ENCODE results near the gene IRX4. TPM values are rescaled to one million over a fixed set of nuclear protein-coding genes. Genes with fewer than 3 reads are reported as not detected.

The IRX4 gene
- total RNA-seq, 2 donors from 2014 or later = not detected

DNA sequence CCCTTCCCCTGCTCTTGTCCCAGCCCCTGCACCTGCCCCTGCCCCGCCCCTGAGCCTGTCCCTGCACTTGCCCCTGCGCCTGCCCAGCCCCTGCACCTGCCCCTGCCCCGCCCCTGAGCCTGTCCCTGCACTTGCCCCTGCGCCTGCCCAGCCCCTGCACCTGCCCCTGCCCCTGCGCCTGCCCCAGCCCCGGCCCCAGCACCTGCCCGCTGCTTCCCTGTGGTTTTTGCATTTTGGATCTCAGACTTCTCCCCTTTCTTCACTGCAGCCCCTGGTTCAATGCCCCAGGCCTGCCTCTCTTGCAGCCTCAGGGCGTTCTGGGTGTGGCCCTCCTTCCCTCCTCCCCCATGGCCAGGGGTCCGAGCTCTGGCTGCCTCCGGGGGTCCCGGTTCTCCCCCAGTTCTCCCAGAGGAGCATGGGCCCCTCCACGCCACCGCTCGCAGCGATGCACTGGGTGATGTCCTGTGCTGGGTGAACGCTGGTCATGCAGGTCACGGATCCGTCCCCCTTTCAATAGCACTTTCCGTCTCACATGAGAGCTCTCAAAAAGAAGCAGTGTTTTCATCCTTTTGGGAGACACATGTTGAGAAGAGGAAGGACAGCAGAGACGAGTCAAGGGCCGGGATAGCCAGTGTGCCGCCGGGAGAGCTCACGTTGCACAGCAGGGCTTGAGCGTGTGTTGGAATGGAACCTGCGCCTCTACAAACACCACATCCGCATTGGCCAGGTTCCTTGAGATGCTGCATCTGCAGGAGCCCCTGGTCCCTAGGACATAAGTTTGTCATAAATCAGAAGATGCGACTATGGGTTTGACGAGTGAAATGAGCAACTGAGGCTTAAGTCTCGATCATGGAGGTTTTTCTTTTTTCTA lies 44.0 kb upstream of the IRX4 start:
- Histone ChIP-seq H3K27me3 (no peaks in the 10 kb centered on the region), H3K27ac (no peak overlapping the region), H3K4me1 (peaks cover 0 to 7% of the 10 kb centered on the region in 2 donors), H3K36me3 (no peaks in the 10 kb centered on the region), H3K9me3 (no peaks in the 10 kb centered on the region), H3K4me3 (no peak overlapping the region)
- no peak for DNase-seq (ENCODE audit: low spot score)
- TF ChIP-seq, protein P1, sequence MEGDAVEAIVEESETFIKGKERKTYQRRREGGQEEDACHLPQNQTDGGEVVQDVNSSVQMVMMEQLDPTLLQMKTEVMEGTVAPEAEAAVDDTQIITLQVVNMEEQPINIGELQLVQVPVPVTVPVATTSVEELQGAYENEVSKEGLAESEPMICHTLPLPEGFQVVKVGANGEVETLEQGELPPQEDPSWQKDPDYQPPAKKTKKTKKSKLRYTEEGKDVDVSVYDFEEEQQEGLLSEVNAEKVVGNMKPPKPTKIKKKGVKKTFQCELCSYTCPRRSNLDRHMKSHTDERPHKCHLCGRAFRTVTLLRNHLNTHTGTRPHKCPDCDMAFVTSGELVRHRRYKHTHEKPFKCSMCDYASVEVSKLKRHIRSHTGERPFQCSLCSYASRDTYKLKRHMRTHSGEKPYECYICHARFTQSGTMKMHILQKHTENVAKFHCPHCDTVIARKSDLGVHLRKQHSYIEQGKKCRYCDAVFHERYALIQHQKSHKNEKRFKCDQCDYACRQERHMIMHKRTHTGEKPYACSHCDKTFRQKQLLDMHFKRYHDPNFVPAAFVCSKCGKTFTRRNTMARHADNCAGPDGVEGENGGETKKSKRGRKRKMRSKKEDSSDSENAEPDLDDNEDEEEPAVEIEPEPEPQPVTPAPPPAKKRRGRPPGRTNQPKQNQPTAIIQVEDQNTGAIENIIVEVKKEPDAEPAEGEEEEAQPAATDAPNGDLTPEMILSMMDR (IDR thresholded peaks at IDR 0.05) = no peak

DNA sequence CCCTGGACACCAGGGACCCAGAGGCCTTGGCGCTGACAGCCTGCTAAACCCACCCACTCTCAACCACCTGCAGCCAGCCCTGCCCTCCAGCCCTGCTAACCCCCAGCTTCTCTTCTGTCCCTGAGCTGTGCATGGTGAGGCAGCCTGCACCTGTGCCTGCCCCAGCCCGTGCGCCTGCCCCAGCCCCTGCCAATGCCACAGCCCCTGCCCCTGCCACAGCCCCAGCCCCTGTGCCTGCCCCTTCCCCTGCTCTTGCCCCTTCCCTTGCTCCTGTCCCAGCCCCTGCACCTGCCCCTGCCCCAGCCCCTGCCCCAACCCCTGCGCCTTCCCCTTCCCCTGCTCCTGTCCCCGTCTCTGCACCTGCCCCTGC lies 43.3 kb upstream of the IRX4 start:
- Histone ChIP-seq H3K27ac (no peak overlapping the region), H3K27me3 (no peaks in the 10 kb centered on the region), H3K4me3 (no peak overlapping the region), H3K36me3 (no peaks in the 10 kb centered on the region), H3K9me3 (no peaks in the 10 kb centered on the region), H3K4me1 (peaks cover 0 to 7% of the 10 kb centered on the region in 2 donors)
- TF ChIP-seq, protein P1 (IDR thresholded peaks at IDR 0.05) = no peak
- DNase-seq (ENCODE audit: low spot score) = no peak

- peaks cover 0 to 2% of the 10 kb centered on the region in 2 donors for H3K4me1 ChIP-seq
- H3K4me3 ChIP-seq = no peak overlapping the region
- no peak for DNase-seq (ENCODE audit: low spot score)
- no peaks in the 10 kb centered on the region for H3K36me3 ChIP-seq
- H3K27me3 ChIP-seq = no peaks in the 10 kb centered on the region
- TF ChIP-seq, protein P1 (IDR thresholded peaks at IDR 0.05) = no peak
- H3K9me3 ChIP-seq = no peaks in the 10 kb centered on the region
- no peak overlapping the region for H3K27ac ChIP-seq
Observed at GRCh38 chr5:1925111-1926070, 42.7 kb upstream of the IRX4 start.

GRCh38 chr5:1923766-1924165 lies 41.0 kb upstream of the IRX4 start:
- no peaks in the 10 kb centered on the region for H3K36me3 ChIP-seq
- no peaks in the 10 kb centered on the region for H3K27me3 ChIP-seq
- H3K4me3 ChIP-seq = no peak overlapping the region
- H3K9me3 ChIP-seq = no peaks in the 10 kb centered on the region
- no peak overlapping the region for H3K27ac ChIP-seq
- no peaks in the 10 kb centered on the region for H3K4me1 ChIP-seq
- no peak for DNase-seq (ENCODE audit: low spot score)
- TF ChIP-seq, protein P1 (IDR thresholded peaks at IDR 0.05) = no peak

DNA sequence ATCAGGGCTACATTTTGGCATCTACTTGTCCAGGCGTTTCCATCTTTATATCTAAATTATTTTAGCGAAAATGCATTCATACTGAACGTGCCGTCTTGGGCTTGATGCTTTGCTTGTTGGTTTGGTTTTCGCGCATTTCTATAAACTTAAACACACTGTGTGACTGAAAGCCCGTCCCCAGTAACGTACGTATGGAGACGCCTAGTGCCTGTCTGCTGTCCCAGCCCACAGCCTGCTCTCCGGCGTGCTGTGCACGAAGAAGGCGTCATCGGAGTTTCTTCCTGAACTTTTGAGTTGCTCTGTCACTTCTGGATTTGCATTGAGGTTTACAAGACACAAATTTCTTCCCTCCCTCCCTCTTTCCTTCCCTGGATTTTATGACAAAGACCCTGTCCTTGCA lies 40.6 kb upstream of the IRX4 start:
- Histone ChIP-seq H3K4me3 (no peak overlapping the region), H3K9me3 (no peaks in the 10 kb centered on the region), H3K4me1 (no peaks in the 10 kb centered on the region), H3K27ac (no peak overlapping the region), H3K27me3 (no peaks in the 10 kb centered on the region), H3K36me3 (no peaks in the 10 kb centered on the region)
- DNase-seq (ENCODE audit: low spot score) = no peak
- TF ChIP-seq, protein P1 (IDR thresholded peaks at IDR 0.05) = no peak

All from right atrium auricular region (tissue), 2 donors.